HFFc6 (cell line): ENCODE results near the gene METTL22. TPM values are rescaled to one million over a fixed set of nuclear protein-coding genes. Genes with fewer than 3 reads are reported as not detected.

Source experiments
- DNase-seq: peaks from one replicate; pipeline ENCODE4 v3.0.0-alpha.2; 2018
- H3K27ac Mint-ChIP-seq: 2 replicates; pipeline ENCODE4 v1.8.0; 2020; ENCODE audit warnings: mild to moderate bottlenecking, mixed read lengths
- H3K27me3 Mint-ChIP-seq: 2 replicates; pipeline ENCODE4 v1.8.0; 2021; ENCODE audit warnings: mild to moderate bottlenecking, moderate library complexity, mixed read lengths; ENCODE audit not compliant: insufficient read depth
- H3K36me3 Mint-ChIP-seq: 2 replicates; pipeline ENCODE4 v1.8.0; 2021; ENCODE audit warnings: low read depth, mixed read lengths
- H3K4me1 Mint-ChIP-seq: 2 replicates; pipeline ENCODE4 v1.8.0; 2020; ENCODE audit warnings: low read depth, mixed read lengths
- H3K4me3 Mint-ChIP-seq: 2 replicates; pipeline ENCODE4 v1.8.0; 2020; ENCODE audit warnings: mild to moderate bottlenecking, moderate library complexity, mixed read lengths
- H3K9me3 Mint-ChIP-seq: 2 replicates; pipeline ENCODE4 v1.8.0; 2020; ENCODE audit warnings: mild to moderate bottlenecking, mixed read lengths
- total RNA-seq, 6 experiments: library from RNA; stranded (reverse); fragmentation: NEBNext Ultra II Directional; extraction: Animal tissue kit (Norgen Biotek cat#: 25700); gene quantifications; 2 replicates in 1 of 6; 3 replicates in 5 of 6; pipeline ENCODE4 v1.2.3, GENCODE V29; 2021
- TF ChIP-seq, protein P1 (sequence below): fragments of 200-600 bp; sonication (generic); IDR thresholded peaks from 2 replicates; pipeline ENCODE4 v1.5.0; 2021; ENCODE audit warnings: antibody characterized with exemption, mild to moderate bottlenecking

The METTL22 gene
- total RNA-seq, 6 experiments from 2014 or later: 33.5 to 38.0 (median 36.0) TPM

DNA sequence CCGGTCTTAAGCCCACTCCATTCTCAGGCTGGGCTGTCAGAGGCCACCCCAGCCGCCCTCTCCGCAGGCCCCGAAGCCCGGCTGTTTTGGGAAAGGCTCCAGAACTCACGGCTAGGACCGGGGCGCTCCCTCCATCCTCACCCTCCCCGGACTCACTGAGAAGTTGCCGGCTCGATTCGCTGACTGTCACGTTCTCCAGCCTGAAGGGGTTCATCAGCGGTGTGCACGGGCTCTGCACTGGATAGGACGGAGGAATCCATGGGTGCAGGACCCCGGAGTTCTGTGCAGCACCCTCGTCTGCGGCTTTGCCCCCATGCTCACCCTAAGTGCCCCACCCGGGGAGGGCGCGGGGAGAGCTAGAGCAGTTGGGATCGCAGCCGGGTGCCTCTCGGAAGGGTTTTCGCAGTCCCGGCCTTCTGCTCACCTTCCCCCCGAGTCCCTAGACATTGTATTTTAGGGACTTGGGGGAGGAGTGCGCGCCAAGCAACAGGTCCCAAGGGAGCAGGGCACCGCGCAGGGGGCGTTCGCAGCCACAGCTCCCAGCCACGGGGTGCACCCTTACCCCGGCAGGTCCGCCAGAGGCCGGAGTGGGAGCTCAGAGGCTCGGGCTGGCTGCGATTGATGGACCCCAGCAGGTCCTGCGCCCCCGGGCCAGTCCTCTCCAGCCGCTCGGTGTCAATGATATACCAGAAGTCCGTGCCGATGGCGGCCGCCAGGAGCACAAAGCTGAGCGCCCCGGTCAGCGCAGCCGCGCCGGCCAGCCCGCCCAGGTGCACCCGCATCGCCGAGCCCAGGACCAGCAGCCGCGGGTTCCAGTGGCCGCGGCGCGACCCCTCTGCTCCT is 32.2 kb upstream of the METTL22 start:
- DNase-seq: no peak
- Mint-ChIP-seq H3K9me3 (no peaks in the 10 kb centered on the region; the same call in 1 of the 2 replicates), H3K27me3 (peaks cover 18% of the 10 kb centered on the region), H3K27ac (no peak overlapping the region), H3K4me3 (no peak overlapping the region), H3K36me3 (no peaks in the 10 kb centered on the region), H3K4me1 (no peaks in the 10 kb centered on the region)
- TF ChIP-seq, protein P1, sequence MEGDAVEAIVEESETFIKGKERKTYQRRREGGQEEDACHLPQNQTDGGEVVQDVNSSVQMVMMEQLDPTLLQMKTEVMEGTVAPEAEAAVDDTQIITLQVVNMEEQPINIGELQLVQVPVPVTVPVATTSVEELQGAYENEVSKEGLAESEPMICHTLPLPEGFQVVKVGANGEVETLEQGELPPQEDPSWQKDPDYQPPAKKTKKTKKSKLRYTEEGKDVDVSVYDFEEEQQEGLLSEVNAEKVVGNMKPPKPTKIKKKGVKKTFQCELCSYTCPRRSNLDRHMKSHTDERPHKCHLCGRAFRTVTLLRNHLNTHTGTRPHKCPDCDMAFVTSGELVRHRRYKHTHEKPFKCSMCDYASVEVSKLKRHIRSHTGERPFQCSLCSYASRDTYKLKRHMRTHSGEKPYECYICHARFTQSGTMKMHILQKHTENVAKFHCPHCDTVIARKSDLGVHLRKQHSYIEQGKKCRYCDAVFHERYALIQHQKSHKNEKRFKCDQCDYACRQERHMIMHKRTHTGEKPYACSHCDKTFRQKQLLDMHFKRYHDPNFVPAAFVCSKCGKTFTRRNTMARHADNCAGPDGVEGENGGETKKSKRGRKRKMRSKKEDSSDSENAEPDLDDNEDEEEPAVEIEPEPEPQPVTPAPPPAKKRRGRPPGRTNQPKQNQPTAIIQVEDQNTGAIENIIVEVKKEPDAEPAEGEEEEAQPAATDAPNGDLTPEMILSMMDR: no peak

DNA sequence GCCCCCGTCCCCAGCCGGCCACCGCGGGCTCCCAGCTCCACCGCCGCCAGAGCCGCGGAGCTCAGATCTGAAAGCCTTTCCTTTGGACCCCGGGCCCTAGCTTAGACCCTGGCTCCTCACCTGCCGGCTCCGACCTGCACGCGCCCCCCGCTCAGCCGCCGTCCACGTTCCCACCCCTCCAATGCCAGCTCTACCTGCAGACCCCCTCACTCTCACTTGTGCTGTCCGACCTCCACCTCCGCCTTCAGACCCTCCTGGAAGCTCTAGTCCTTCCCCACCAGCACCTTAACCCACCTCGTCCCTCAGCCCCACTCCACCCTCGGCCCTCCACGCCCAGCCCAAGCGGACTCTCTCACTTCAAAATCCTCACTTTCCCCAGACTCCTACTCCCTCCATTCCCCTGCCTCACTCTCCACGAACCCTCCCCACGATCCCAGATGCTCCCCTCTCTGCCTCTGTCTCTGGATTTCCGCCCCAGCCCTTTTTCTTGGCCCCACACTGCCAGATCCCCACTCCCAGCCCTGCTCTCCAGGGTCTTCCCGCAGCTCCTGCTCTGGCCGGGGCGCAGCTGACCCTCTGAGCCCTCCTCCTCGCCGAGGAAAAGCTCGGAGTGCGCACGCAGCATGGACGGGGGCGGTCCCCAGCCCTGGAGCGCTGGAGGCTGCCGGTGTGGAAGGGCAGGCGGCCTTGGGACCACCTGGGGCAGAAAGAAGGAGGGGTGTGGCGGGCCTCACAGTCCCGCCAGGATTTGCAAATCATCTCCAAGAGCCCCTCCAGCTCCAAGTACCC is 31.4 kb upstream of the METTL22 start, which contains the start of gene TMEM114:
TSS of gene TMEM114 (minus strand) at position 612 of the 789 bp plus-strand sequence. CDS start 673 bp downstream, outside the sequence.
- H3K36me3 Mint-ChIP-seq: no peaks in the 10 kb centered on the region
- TF ChIP-seq, protein P1: no peak
- H3K9me3 Mint-ChIP-seq: no peaks in the 10 kb centered on the region; the same call in 1 of the 2 replicates
- H3K4me3 Mint-ChIP-seq: no peak within 1 kb of the TSS
- no peaks in the 10 kb centered on the region for H3K4me1 Mint-ChIP-seq
- DNase-seq: no peak
- no peak within 1 kb of the TSS for H3K27ac Mint-ChIP-seq
- H3K27me3 Mint-ChIP-seq: peaks cover 20% of the 10 kb centered on the region

DNA sequence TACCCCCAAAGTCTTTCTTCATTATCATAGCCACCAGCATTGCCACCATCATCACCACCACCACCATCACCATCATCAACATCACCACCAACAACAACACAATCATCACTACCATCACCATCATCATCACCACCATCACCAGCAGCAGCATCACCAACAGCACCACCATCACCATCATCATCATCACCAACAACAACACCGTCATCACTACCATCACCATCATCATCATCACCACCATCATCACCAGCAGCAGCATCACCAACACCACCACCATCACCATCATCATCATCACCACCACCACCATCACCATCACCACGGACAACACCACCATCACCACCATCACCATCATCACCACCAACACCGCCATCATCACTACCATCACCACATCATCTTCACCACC is 30.7 kb upstream of the METTL22 start:
- peaks cover 15% of the 10 kb centered on the region for H3K27me3 Mint-ChIP-seq
- H3K4me3 Mint-ChIP-seq: no peak overlapping the region
- DNase-seq: no peak
- no peaks in the 10 kb centered on the region for H3K4me1 Mint-ChIP-seq
- H3K9me3 Mint-ChIP-seq: no peaks in the 10 kb centered on the region; the same call in 1 of the 2 replicates
- no peak overlapping the region for H3K27ac Mint-ChIP-seq
- TF ChIP-seq, protein P1: no peak
- no peaks in the 10 kb centered on the region for H3K36me3 Mint-ChIP-seq

DNA sequence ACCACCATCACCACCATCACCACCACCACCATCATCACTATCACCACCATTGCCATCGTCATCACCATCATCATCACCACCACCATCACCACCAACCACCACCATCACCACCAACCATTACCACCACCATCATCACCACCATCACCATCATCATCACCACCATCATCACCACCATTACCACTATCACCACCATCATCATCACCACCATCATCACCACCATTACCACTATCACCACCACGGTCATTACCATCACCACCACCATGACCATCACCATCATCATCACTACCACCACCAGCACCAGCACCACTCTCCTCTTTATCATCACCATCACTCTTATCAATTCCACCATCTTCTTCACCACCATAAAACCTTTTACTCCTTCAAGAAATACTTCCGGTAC is 30.0 kb upstream of the METTL22 start:
- TF ChIP-seq, protein P1: no peak
- Mint-ChIP-seq H3K4me3 (no peak overlapping the region), H3K27ac (no peak overlapping the region), H3K36me3 (no peaks in the 10 kb centered on the region), H3K4me1 (no peaks in the 10 kb centered on the region), H3K9me3 (no peaks in the 10 kb centered on the region; the same call in 1 of the 2 replicates), H3K27me3 (peaks cover 14% of the 10 kb centered on the region)
- no peak for DNase-seq

DNA sequence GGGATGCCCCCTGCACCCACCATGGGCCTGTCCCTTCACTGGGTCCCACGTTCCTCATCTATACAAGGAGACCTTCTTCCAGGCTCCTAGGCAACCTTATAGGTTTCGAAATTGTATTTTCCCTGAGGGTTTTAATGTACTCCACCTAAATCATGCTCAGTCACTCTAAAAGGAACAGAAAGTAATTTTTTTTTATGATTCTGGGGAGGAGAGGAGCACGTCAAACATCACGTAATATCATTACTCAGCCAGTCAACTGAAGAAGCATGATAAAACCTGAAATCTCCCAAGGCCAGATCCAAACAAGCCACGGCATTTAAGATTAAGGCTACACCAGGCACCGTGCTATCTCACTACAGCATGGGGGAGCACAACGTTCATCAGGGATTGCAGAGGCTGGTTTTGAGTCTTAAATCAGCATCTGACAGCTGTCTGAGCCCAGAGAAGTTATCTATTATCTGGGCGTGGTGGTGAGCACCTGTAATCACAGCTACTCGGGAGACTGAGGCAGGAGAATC is 27.3 kb upstream of the METTL22 start:
- H3K9me3 Mint-ChIP-seq: no peaks in the 10 kb centered on the region; the same call in 1 of the 2 replicates
- no peaks in the 10 kb centered on the region for H3K4me1 Mint-ChIP-seq
- no peak overlapping the region for H3K27ac Mint-ChIP-seq
- no peaks in the 10 kb centered on the region for H3K36me3 Mint-ChIP-seq
- H3K4me3 Mint-ChIP-seq: no peak overlapping the region
- DNase-seq: no peak
- H3K27me3 Mint-ChIP-seq: peaks cover 6% of the 10 kb centered on the region
- TF ChIP-seq, protein P1: no peak
